Adrenal gland (tissue), 5 donors: ENCODE results near the gene LHX6.

Experiments
- CTCF ChIP-seq, 6 experiments: fragments of 450-650 bp in 4 of 6; fragments of 200-600 bp in 2 of 6; sonication (generic) in 1 of 6; IDR thresholded peaks; 1 replicate in 5 of 6; 2 replicates in 1 of 6; pipeline versions ENCODE4 v1.5.1 to v1.8.0; 2016 to 2021; ENCODE audit warnings: antibody characterized with exemption in 6 of 6, mild to moderate bottlenecking in 2 of 6, moderate library complexity in 1 of 6
- POLR2A ChIP-seq, 2 donors: fragments of 450-650 bp; IDR thresholded peaks; one replicate each; pipeline ENCODE4 v1.6.1; 2017; ENCODE audit warnings: antibody characterized with exemption in 2 of 2, mild to moderate bottlenecking in 2 of 2, moderate library complexity in 1 of 2
- donor health status: DM: no; HTN: no; CAD: no.

- TF ChIP-seq POLR2A (IDR thresholded peaks at IDR 0.05) = no peak
- TF ChIP-seq CTCF (IDR thresholded peaks at IDR 0.05) = no peak
Measured at GRCh38 chr9:122176916-122177315, 51.8 kb downstream of the LHX6 start.
